Measurements from ENCODE around the gene LRRTM1. TPM values are rescaled to one million over a fixed set of nuclear protein-coding genes. Genes with fewer than 3 reads are reported as not detected.

The LRRTM1 gene
- total and polyA plus RNA-seq, 5 experiments from 2014 or later, result not detected

- H3K9me3 Mint-ChIP-seq, result peaks cover 0 to 4% (median 0%) of the 10 kb centered on the region in 9 donors
- DNase-seq (no peak), ATAC-seq (no peak)
- no peak overlapping the region for H3K4me3 Mint-ChIP-seq
- no peaks in the 10 kb centered on the region for H3K36me3 Mint-ChIP-seq
- POLR2A ChIA-PET, result no interaction called here
- H3K27ac Mint-ChIP-seq, result no peak overlapping the region
- H3K27me3 Mint-ChIP-seq, result peaks cover 2 to 26% (median 6%) of the 10 kb centered on the region in 5 donors
- H3K4me1 Mint-ChIP-seq, result no peaks in the 10 kb centered on the region
Observed at GRCh38 chr2:80326214-80326613, 21.7 kb upstream of the LRRTM1 start.

- Mint-ChIP-seq H3K27me3 (peaks cover 2 to 24% (median 9%) of the 10 kb centered on the region in 5 donors), H3K4me1 (no peaks in the 10 kb centered on the region), H3K9me3 (peaks cover 0 to 3% (median 0%) of the 10 kb centered on the region in 9 donors), H3K4me3 (no peak overlapping the region), H3K27ac (no peak overlapping the region), H3K36me3 (no peaks in the 10 kb centered on the region)
- DNase-seq (no peak), ATAC-seq (no peak)
- POLR2A ChIA-PET, result no interaction called here
Observed at GRCh38 chr2:80324525-80324924, 20.0 kb upstream of the LRRTM1 start.

GRCh38 chr2:80323610-80324009 lies 19.1 kb upstream of the LRRTM1 start:
- H3K27ac Mint-ChIP-seq, result no peak overlapping the region
- H3K27me3 Mint-ChIP-seq, result peaks cover 2 to 17% (median 7%) of the 10 kb centered on the region in 5 donors
- H3K4me3 Mint-ChIP-seq, result no peak overlapping the region
- H3K36me3 Mint-ChIP-seq, result no peaks in the 10 kb centered on the region
- H3K4me1 Mint-ChIP-seq, result no peaks in the 10 kb centered on the region
- ATAC-seq (no peak), DNase-seq (no peak)
- H3K9me3 Mint-ChIP-seq, result peaks cover 0 to 2% (median 0%) of the 10 kb centered on the region in 9 donors
- POLR2A ChIA-PET, result no interaction called here

- H3K36me3 Mint-ChIP-seq, result no peaks in the 10 kb centered on the region
Observed at GRCh38 chr2:80322958-80323357, 18.4 kb upstream of the LRRTM1 start.

GRCh38 chr2:80322311-80322920 lies 17.9 kb upstream of the LRRTM1 start:
- peaks cover 0 to 12% (median 0%) of the 10 kb centered on the region in 9 donors for H3K9me3 Mint-ChIP-seq
- POLR2A ChIA-PET, result no interaction called here
- H3K27me3 Mint-ChIP-seq, result peaks cover 0 to 11% (median 7%) of the 10 kb centered on the region in 5 donors

More at GRCh38 chr2:80322958-80323357, 18.4 kb upstream of the LRRTM1 start:
- Mint-ChIP-seq H3K4me1 (no peaks in the 10 kb centered on the region), H3K9me3 (peaks cover 0 to 6% (median 0%) of the 10 kb centered on the region in 9 donors), H3K27ac (no peak overlapping the region), H3K4me3 (no peak overlapping the region), H3K27me3 (peaks cover 0 to 12% (median 6%) of the 10 kb centered on the region in 5 donors)
- no peak for DNase-seq
- POLR2A ChIA-PET, result no interaction called here
- no peak for ATAC-seq

GRCh38 chr2:80312282-80312839 lies 7.8 kb upstream of the LRRTM1 start:
- Mint-ChIP-seq H3K36me3 (peaks cover 0 to 4% (median 0%) of the 10 kb centered on the region in 3 donors), H3K4me3 (no peak overlapping the region), H3K4me1 (no peaks in the 10 kb centered on the region), H3K9me3 (peaks cover 0 to 16% (median 5%) of the 10 kb centered on the region in 9 donors), H3K27ac (no peak overlapping the region), H3K27me3 (peaks cover 0 to 5% (median 0%) of the 10 kb centered on the region in 5 donors)
- POLR2A ChIA-PET, result no interaction called here
- no peak for DNase-seq
- ATAC-seq, result no peak

More at GRCh38 chr2:80322311-80322920, 17.9 kb upstream of the LRRTM1 start:
- no peak for ATAC-seq
- DNase-seq, result no peak
- H3K36me3 Mint-ChIP-seq, result no peaks in the 10 kb centered on the region
- no peaks in the 10 kb centered on the region for H3K4me1 Mint-ChIP-seq
- H3K27ac Mint-ChIP-seq, result no peak overlapping the region
- no peak overlapping the region for H3K4me3 Mint-ChIP-seq

GRCh38 chr2:80311304-80311703 lies 6.8 kb upstream of the LRRTM1 start:
- peaks cover 0 to 21% (median 5%) of the 10 kb centered on the region in 9 donors for H3K9me3 Mint-ChIP-seq
- no peaks in the 10 kb centered on the region for H3K4me1 Mint-ChIP-seq
- no peak for ATAC-seq
- no peak for DNase-seq
- POLR2A ChIA-PET, result no interaction called here
- no peak overlapping the region for H3K27ac Mint-ChIP-seq
- H3K27me3 Mint-ChIP-seq, result peaks cover 0 to 6% (median 5%) of the 10 kb centered on the region in 5 donors
- H3K4me3 Mint-ChIP-seq, result no peak overlapping the region
- peaks cover 0 to 6% (median 2%) of the 10 kb centered on the region in 3 donors for H3K36me3 Mint-ChIP-seq

- no peak for ATAC-seq
- peaks cover 0 to 11% (median 6%) of the 10 kb centered on the region in 3 donors for H3K36me3 Mint-ChIP-seq
- no peak overlapping the region for H3K4me3 Mint-ChIP-seq
- no peak overlapping the region for H3K27ac Mint-ChIP-seq
- peaks cover 25 to 62% (median 45%) of the 10 kb centered on the region in 5 donors for H3K27me3 Mint-ChIP-seq
- peaks cover 0 to 17% (median 8%) of the 10 kb centered on the region in 9 donors for H3K9me3 Mint-ChIP-seq
- H3K4me1 Mint-ChIP-seq, result peaks cover 0 to 2% (median 0%) of the 10 kb centered on the region in 4 donors
- no peak for DNase-seq
- POLR2A ChIA-PET, result no interaction called here
Observed at GRCh38 chr2:80303006-80303908, 1.3 kb downstream of the LRRTM1 start.

- POLR2A ChIA-PET, result no interaction called here
- ATAC-seq (no peak), DNase-seq (no peak)
- Mint-ChIP-seq H3K4me3 (no peak overlapping the region), H3K4me1 (peaks cover 0 to 2% (median 0%) of the 10 kb centered on the region in 4 donors), H3K27ac (no peak overlapping the region), H3K27me3 (peaks cover 25 to 62% (median 44%) of the 10 kb centered on the region in 5 donors), H3K36me3 (peaks cover 0 to 7% (median 6%) of the 10 kb centered on the region in 3 donors), H3K9me3 (peaks cover 0 to 17% (median 7%) of the 10 kb centered on the region in 9 donors)
Observed at GRCh38 chr2:80302314-80303005, 2.1 kb downstream of the LRRTM1 start.

- Mint-ChIP-seq H3K4me3 (no peak overlapping the region), H3K27ac (no peak overlapping the region), H3K4me1 (peaks cover 0 to 2% (median 0%) of the 10 kb centered on the region in 4 donors), H3K27me3 (peaks cover 25 to 62% (median 47%) of the 10 kb centered on the region in 5 donors), H3K9me3 (peaks cover 0 to 17% (median 7%) of the 10 kb centered on the region in 9 donors), H3K36me3 (peaks cover 0 to 7% (median 6%) of the 10 kb centered on the region in 3 donors)
- ATAC-seq, result no peak
- DNase-seq, result no peak
- POLR2A ChIA-PET, result no interaction called here
Observed at GRCh38 chr2:80302001-80302313, 2.6 kb downstream of the LRRTM1 start.

GRCh38 chr2:80300954-80301353 lies 3.6 kb downstream of the LRRTM1 start:
- no peak for ATAC-seq
- H3K4me1 Mint-ChIP-seq, result peaks cover 0 to 2% (median 0%) of the 10 kb centered on the region in 4 donors
- peaks cover 0 to 4% (median under 1%) of the 10 kb centered on the region in 3 donors for H3K36me3 Mint-ChIP-seq
- POLR2A ChIA-PET, result no interaction called here
- peaks cover 25 to 54% (median 43%) of the 10 kb centered on the region in 5 donors for H3K27me3 Mint-ChIP-seq
- H3K27ac Mint-ChIP-seq, result peak overlapping the region in 1 of 10 donors; percentile 18
- H3K9me3 Mint-ChIP-seq, result peaks cover 0 to 19% (median 2%) of the 10 kb centered on the region in 9 donors
- no peak for DNase-seq
- H3K4me3 Mint-ChIP-seq, result no peak overlapping the region

GRCh38 chr2:80300346-80300745 lies 4.2 kb downstream of the LRRTM1 start:
- DNase-seq, result no peak
- H3K4me1 Mint-ChIP-seq, result peaks cover 0 to 2% (median 0%) of the 10 kb centered on the region in 4 donors
- POLR2A ChIA-PET, result no interaction called here
- peaks cover 23 to 52% (median 43%) of the 10 kb centered on the region in 5 donors for H3K27me3 Mint-ChIP-seq
- H3K27ac Mint-ChIP-seq, result no peak overlapping the region
- peaks cover 0 to 15% (median 3%) of the 10 kb centered on the region in 9 donors for H3K9me3 Mint-ChIP-seq
- peaks cover 0 to 4% (median 0%) of the 10 kb centered on the region in 3 donors for H3K36me3 Mint-ChIP-seq
- H3K4me3 Mint-ChIP-seq, result no peak overlapping the region
- ATAC-seq, result no peak

Data from naive thymus-derived CD8-positive, alpha-beta T cell (primary cell).